Pancreas (tissue), 10 donors: ENCODE measurements around the gene LDLRAP1. TPM values are rescaled to one million over a fixed set of nuclear protein-coding genes. Genes with fewer than 3 reads are reported as not detected.

ENCODE experiments used
- ATAC-seq, 4 donors: fragments of 200-7000 bp; cut with Tn5 transposase; one replicate each; pipeline versions ENCODE4 v1.8.0 to v1.9.1; 2020; ENCODE audit warnings: mild to moderate bottlenecking in 4 of 4, moderate library complexity in 4 of 4
- DNase-seq, 6 donors: peaks; one replicate each; pipeline ENCODE4 v3.0.0-alpha.2; 2020
- FAIRE-seq: peaks from 2 replicates; lab custom pipeline; 2012; peaks lifted over from hg19 to GRCh38; lab: Jason Lieb, UNC
- H3K27ac ChIP-seq, 4 donors: fragments of 200-600 bp; sonication (generic); 1 replicate in 3 of 4; 2 replicates in 1 of 4; pipeline versions ENCODE4 v1.5.0 to v1.8.0; 2020
- H3K27me3 ChIP-seq, 4 donors: fragments of 200-600 bp; one replicate each; pipeline ENCODE4 v1.8.0; 2021
- H3K36me3 ChIP-seq, 3 donors: fragments of 200-600 bp; sonication (generic) in 1 of 3; one replicate each; pipeline versions ENCODE4 v1.5.0 to v1.8.0; 2020 to 2021
- H3K4me1 ChIP-seq, 3 donors: fragments of 200-600 bp; one replicate each; pipeline ENCODE4 v1.8.0; 2021
- H3K4me3 ChIP-seq, 4 donors: fragments of 200-600 bp; sonication (generic) in 2 of 4; one replicate each; pipeline versions ENCODE4 v1.5.0 to v1.8.0; 2020 to 2021
- H3K9me3 ChIP-seq, 4 donors: fragments of 200-600 bp; one replicate each; pipeline ENCODE4 v1.8.0; 2021
- WGBS, 2 donors: extraction: QIAGEN DNeasy Blood & Tissue Kit; methylation state at CpG; one replicate each; pipeline ENCODE4 v1.1.7; 2013; 5-methylcytosine and 5-hydroxymethylcytosine counted together
- intact Hi-C, 3 donors: fragments of 100-400 bp; cut with DNase I; formaldehyde crosslinking; loops; one replicate each; pipeline versions ENCODE4 v1.11.1 to v1.14.2; 2022
- polyA plus RNA-seq, 2 donors: library from polyadenylated mRNA; stranded (reverse); fragments of 200-250 nt; gene quantifications; one replicate each; pipeline ENCODE4 v1.2.3, GENCODE V29; 2013
- total RNA-seq, 6 donors: library from RNA; stranded (reverse); fragmentation: NEBNext Ultra II Directional in 4 of 6; extraction: Animal tissue kit (Norgen Biotek cat#: 25700) in 4 of 6; gene quantifications; one replicate each; pipeline versions ENCODE4 v1.2.1 to v1.2.4, GENCODE V29; 2021 to 2023
- TF ChIP-seq, protein P1 (sequence below), 4 donors: fragments of 200-600 bp; sonication (generic) in 3 of 4; IDR thresholded peaks; one replicate each; pipeline versions ENCODE4 v1.5.0 to v1.8.0; 2021; ENCODE audit warnings: antibody characterized with exemption in 4 of 4
- donor health status: healthy with polysubstance abuse.
- donor health status: DM: no; HTN: no; CAD: no; lungs with moderate emphysema.
- donor health status: DM: no; HTN: no; CAD: no.
- donor health status: control.
- donor health status: control.
- donor health status: Bipolar disorder and iron deficiency.
- donor health status: DM: yes; HTN: yes; CAD: no.
- donor health status: DM: no; HTN: no; CAD: no.
- donor health status: DM: no; HTN: no; CAD: no.
- donor health status: DM: yes; HTN: yes; CAD: no.

The LDLRAP1 gene
- total and polyA plus RNA-seq, 8 donors, result 21.0 to 71.9 (median 23.7) TPM

DNA sequence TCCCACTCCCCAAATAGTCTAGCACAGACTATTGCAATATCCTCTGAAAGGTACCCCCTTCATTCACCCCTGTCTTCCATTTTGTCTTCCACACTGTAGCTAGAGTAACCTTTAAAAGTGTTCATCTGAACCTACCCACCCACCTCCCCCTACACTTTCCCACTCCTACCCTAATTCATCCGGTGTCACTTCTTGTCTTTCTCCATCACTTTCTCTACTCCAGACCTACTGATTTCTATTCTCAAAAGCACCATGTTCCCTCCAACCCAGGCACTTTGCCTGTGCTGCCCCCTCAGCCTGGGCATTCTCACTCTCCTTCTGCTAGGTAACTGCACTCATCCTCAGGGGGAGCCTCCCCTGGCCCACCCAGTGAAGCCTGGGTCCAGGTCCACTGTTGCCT, 68.4 kb downstream of the LDLRAP1 start:
- FAIRE-seq (no peak), ATAC-seq (no peak), DNase-seq (no peak)
- intact Hi-C loops, result loop anchor here in 1 of 3 donors (5.0 kb wide), 1 partner anchor 185 kb away; no protein-coding TSS in a partner anchor
- 85 to 90% methylated on average over 1 of the region's 1 CpG for WGBS, 2 donors
- Histone ChIP-seq H3K27ac (no peak overlapping the region), H3K4me1 (no peaks in the 10 kb centered on the region), H3K36me3 (no peaks in the 10 kb centered on the region), H3K4me3 (no peak overlapping the region), H3K27me3 (no peaks in the 10 kb centered on the region), H3K9me3 (no peaks in the 10 kb centered on the region)
- TF ChIP-seq, protein P1, sequence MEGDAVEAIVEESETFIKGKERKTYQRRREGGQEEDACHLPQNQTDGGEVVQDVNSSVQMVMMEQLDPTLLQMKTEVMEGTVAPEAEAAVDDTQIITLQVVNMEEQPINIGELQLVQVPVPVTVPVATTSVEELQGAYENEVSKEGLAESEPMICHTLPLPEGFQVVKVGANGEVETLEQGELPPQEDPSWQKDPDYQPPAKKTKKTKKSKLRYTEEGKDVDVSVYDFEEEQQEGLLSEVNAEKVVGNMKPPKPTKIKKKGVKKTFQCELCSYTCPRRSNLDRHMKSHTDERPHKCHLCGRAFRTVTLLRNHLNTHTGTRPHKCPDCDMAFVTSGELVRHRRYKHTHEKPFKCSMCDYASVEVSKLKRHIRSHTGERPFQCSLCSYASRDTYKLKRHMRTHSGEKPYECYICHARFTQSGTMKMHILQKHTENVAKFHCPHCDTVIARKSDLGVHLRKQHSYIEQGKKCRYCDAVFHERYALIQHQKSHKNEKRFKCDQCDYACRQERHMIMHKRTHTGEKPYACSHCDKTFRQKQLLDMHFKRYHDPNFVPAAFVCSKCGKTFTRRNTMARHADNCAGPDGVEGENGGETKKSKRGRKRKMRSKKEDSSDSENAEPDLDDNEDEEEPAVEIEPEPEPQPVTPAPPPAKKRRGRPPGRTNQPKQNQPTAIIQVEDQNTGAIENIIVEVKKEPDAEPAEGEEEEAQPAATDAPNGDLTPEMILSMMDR (IDR thresholded peaks at IDR 0.05), result no peak

DNA sequence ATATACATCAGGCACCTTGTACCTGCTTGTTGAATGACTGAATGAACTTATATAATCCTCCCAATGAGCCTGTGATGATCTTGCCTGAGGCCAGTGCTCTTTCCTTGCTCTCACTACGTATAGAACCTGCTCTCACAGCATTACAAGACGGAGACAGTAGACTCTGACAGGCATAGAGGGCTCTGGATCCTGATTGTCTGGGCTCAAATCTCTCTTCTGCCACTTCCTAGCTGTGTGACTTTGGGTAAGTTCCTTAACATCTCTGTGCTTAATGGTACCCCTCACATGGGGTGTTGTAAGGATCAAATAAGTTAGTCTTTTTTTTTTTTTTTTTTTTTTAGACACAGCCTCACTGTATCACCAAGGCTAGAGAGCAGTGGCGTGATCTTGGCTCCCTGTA, 69.0 kb downstream of the LDLRAP1 start:
- no peaks in the 10 kb centered on the region for H3K4me1 ChIP-seq
- no peaks in the 10 kb centered on the region for H3K36me3 ChIP-seq
- WGBS, 2 donors, result 80 to 86% methylated on average over 3 of the region's 3 CpGs
- intact Hi-C loops, result loop anchor here in 1 of 3 donors (5.0 kb wide), 1 partner anchor 185 kb away; no protein-coding TSS in a partner anchor
- H3K4me3 ChIP-seq, result no peak overlapping the region
- H3K27ac ChIP-seq, result no peak overlapping the region
- H3K9me3 ChIP-seq, result no peaks in the 10 kb centered on the region
- TF ChIP-seq, protein P1 (IDR thresholded peaks at IDR 0.05), result no peak
- no peak for ATAC-seq
- no peak for FAIRE-seq
- DNase-seq, result no peak
- no peaks in the 10 kb centered on the region for H3K27me3 ChIP-seq

DNA sequence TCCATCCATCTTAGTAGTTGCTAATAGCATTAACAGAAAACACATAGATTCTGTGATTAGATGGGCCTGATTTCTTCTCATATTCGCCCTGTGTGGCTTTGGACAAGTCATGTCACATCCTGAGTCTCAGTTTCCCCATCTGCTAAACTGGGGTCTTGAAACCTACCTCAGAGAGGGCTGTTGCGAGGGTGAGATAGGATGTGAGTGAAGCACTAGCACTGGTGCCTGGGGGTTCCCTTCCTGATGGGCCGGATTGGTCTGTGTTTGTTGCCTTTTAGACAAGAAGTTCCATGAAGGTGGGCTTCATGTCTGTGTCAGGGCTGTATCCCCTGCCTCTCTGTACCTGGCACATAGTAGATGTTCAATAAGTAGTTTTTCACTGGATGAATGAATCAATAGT, 69.7 kb downstream of the LDLRAP1 start:
- H3K4me1 ChIP-seq, result no peaks in the 10 kb centered on the region
- no peak for FAIRE-seq

DNA sequence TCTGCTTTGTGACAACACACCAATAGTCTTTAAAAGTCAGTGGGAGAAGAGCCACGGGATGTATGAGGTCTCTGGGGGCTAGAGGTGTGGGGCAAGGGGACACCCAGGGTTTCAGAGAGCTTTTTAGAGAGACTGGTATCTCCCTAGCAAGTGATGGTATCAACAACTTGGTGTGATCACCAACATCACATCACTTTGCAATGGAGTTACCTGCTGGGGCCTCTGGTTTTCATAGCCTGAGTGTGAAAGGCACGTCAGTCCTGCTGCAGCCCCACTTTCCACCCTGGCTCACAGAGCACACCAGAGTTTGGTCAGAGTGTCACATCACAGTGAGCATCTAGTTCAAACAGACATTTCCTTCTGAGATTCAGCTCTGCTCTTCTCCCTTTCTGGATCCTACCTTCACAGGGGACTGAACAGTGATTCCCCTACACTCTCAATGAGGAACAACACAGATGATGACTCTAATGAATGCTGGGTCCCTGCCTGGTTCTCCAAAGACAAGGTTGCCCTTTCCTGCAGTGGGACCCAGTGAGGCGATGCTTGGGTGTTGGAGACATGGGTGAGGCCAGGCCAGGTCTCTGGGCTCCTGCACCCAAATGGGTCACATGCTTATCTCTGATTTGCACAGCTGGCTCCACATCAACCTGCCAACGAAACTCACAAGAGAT, 71.2 kb downstream of the LDLRAP1 start:
- H3K36me3 ChIP-seq, result no peaks in the 10 kb centered on the region
- no peak overlapping the region for H3K27ac ChIP-seq
- no peak overlapping the region for H3K4me3 ChIP-seq
- 61 to 75% methylated on average over 4 of the region's 4 CpGs for WGBS, 2 donors
- no peak for ATAC-seq
- DNase-seq, result no peak
- intact Hi-C loops, result loop anchor here in 1 of 3 donors (5.0 kb wide), 1 partner anchor 183 kb away; no protein-coding TSS in a partner anchor
- FAIRE-seq, result no peak
- no peaks in the 10 kb centered on the region for H3K4me1 ChIP-seq
- TF ChIP-seq, protein P1 (IDR thresholded peaks at IDR 0.05), result no peak
- H3K9me3 ChIP-seq, result no peaks in the 10 kb centered on the region
- H3K27me3 ChIP-seq, result no peaks in the 10 kb centered on the region

More for the DNA sequence above, 69.7 kb downstream of the LDLRAP1 start:
- H3K27me3 ChIP-seq, result no peaks in the 10 kb centered on the region
- DNase-seq (no peak), ATAC-seq (no peak)
- no peaks in the 10 kb centered on the region for H3K36me3 ChIP-seq
- no peak overlapping the region for H3K4me3 ChIP-seq
- intact Hi-C loops, result loop anchor here in 1 of 3 donors (5.0 kb wide), 1 partner anchor 184 kb away; no protein-coding TSS in a partner anchor
- TF ChIP-seq, protein P1 (IDR thresholded peaks at IDR 0.05), result no peak
- WGBS, 2 donors, result 87 to 88% methylated on average over 3 of the region's 3 CpGs
- H3K27ac ChIP-seq, result no peak overlapping the region
- no peaks in the 10 kb centered on the region for H3K9me3 ChIP-seq

DNA sequence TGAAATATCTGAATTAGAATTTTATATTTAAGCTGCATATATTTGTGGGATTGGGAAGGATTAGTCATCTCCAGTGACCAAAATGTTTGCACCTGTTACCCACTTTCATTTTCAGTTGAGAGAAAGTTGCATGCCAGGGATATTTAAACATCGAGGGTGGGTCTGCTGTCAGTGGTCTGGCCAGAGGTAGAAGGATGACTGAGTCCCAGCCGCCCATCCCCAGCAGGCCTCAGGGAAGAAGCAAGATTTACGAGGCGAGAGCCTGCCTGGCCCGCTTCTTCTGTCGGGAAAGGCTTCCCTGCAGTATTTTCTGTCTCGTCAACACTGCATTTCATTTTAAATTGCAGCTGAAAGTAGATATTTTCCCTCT, 71.8 kb downstream of the LDLRAP1 start:
- no peaks in the 10 kb centered on the region for H3K36me3 ChIP-seq
- H3K4me3 ChIP-seq, result no peak overlapping the region
- no peaks in the 10 kb centered on the region for H3K27me3 ChIP-seq
- ATAC-seq (no peak), FAIRE-seq (no peak), DNase-seq (no peak)
- H3K27ac ChIP-seq, result peak overlapping the region in 1 of 4 donors; percentile 26
- no peaks in the 10 kb centered on the region for H3K9me3 ChIP-seq
- no peaks in the 10 kb centered on the region for H3K4me1 ChIP-seq
- 73 to 78% methylated on average over 7 of the region's 7 CpGs for whole genome bisulfite sequencing, 2 donors
- TF ChIP-seq, protein P1 (IDR thresholded peaks at IDR 0.05), result no peak
- intact Hi-C loops, result no loop called here
